Right renal pelvis (tissue), 4 donors: ENCODE results near the gene AKAP13. TPM values are rescaled to one million over a fixed set of nuclear protein-coding genes. Genes with fewer than 3 reads are reported as not detected.
"Not testable (repeated sequence)": the region's sequence is repeated elsewhere in the genome, so short reads cannot be mapped to it uniquely, and the experiment has no call there.

Source experiments
- DNase-seq, 4 donors: peaks; one replicate each; pipeline ENCODE4 v3.0.0-alpha.2; 2013; ENCODE audit warnings: low read depth in 4 of 4, low spot score in 3 of 4, missing footprints in 1 of 4
- polyA plus RNA-seq, 4 donors: library from polyadenylated mRNA; unstranded; fragments of 120-200 nt; gene quantifications; one replicate each; pipeline ENCODE4 v1.2.1, GENCODE V29; 2013; ENCODE audit not compliant: insufficient read length in 4 of 4

The AKAP13 gene
- polyA plus RNA-seq, 4 donors: 78.8 to 89.4 (median 83.8) TPM

DNA sequence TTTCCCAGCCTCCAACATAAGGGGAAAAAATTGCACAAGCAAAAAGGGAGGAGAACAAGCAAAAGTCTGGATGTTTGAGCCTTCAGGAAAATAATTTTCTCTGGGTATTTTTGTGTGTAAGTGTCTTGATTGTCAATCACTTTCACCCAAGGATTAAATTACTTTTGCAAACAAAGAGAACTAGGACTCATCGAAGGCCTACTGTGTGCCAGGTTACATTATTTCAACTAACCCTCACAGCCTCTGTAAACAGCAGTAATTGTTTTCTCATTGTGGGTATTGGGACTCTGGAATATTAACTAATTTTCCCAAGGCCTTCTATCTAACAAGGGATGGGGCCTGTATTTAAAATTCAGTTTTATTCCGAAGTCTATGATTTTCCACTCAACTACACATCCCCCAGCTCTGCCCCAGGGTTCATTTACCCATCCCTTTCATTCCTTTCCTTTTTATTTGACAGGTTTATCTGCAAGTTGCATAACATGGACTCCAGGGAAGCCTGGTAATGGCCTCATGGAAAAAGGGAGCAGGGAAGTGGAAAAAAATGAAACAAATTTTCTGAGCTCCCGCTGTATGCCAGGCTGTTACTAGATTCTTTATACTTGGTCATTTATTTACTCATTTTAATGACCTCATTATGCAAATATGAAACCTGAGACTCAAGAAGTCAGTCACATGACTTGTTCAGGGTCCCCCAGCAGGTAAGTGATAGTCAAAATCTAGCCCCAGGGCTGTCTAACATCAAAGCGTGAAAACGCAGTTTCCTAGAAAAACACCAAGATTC, 32.9 kb upstream of the AKAP13 start:
- not testable (repeated sequence) for DNase-seq

DNA sequence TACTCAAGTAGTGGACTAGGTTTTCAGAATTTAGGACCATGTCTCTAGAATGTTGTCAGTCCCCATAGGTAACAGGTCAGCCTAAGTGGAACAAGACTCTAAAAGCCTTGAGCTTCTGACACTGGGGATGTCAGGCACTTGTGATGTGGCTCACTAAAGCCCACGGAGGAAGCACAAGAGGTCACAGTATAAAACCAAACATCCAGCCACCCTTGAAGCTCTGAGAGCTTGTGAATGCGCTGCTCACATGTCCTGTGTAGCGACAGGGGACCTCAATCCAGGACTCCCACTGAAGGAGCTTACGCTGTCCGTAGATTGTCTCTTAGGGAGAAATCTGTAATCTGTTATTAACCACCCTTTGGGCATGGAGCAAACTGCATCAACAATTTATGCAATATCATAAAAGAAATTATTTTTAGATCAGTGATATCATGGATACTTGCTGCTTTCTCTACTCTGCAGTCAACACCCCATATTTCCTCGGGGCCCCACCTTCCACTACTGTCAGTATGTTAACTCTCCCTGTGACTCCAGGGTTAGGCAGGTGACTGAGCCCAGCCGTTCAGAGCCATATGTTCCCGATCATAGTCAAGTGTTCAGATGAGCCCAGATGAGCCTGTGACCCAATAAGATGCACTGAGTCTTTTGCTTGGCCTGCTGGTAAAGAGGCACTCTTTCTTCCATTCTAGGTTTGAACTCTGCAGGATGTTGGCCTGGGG, 32.2 kb upstream of the AKAP13 start:
- not testable (repeated sequence) for DNase-seq

DNA sequence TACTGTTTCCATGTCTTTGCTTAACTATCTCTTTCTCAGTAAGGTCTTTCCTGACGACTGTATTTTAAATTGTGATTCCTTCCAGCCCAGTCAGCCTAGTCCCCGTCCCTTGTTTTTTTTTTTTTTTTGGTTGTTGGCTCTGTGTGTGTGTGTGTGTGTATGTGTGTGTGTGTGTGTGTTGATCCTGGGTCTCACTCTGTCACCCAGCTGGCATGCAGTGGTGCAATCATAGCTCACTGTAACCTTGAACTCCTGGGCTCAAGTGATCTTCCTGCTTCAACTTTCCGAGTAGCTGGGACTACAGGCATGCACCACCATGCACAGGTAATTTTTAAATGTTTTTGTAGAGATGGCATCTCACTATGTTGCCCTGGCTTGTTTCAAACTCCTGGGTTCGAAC, 31.3 kb upstream of the AKAP13 start:
- DNase-seq: not testable (repeated sequence)

DNA sequence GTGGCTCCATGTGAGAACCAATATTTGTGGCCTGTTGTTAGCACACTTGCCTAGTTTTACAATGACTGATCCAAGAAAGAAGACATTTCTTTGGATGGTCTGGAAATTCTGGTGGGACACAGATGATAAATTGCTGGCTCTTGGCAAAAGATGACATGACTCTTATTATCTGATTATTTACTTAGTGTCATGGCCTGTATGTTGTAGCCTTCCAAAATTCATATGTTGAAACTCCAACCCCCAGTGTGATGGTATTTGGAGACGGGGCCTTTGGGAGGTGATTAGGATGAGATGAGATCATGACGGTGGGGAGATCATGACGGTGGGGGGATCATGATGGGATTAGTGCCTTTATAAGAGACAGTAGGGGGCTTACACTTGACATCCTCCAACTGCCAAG, 30.0 kb upstream of the AKAP13 start:
- no peak for DNase-seq

DNA sequence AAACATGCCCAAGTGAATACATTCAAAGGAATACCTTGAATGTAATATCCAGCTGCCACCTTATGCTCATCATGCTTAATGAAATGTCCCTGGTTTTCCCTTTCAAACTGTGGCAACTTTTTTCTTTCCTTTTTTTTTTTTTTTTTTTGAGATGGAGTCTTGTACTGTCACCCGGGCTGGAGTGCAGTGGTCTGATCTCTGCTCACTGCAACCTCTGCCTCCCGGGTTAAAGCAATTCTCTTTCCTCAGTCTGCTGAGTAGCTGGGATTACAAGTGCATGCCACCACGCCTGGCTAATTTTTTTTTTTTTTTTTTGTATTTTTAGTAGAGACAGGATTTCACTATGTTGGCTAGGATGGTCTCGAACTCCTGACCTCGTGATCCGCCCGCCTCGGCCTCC, 28.9 kb upstream of the AKAP13 start:
- DNase-seq: not testable (repeated sequence)

DNA sequence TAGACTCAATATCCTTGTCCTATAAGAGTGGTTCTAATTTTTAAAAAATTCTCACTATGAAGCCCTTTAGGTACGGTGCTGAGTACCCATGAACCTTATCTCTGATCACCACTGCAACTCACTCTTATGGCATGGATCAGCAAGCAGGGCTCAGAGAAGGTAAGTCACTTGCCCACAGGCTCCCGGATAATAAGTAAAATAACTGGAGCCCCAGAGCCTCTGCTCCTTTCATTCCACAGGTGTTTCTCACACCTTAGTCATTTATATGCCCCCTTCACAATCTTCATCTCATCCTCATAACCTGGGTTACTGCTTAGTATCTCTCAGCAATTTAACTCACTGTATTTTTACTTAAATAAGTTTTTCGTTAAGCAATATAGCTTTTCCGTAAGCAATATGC, 28.4 kb upstream of the AKAP13 start:
- no peak for DNase-seq

DNA sequence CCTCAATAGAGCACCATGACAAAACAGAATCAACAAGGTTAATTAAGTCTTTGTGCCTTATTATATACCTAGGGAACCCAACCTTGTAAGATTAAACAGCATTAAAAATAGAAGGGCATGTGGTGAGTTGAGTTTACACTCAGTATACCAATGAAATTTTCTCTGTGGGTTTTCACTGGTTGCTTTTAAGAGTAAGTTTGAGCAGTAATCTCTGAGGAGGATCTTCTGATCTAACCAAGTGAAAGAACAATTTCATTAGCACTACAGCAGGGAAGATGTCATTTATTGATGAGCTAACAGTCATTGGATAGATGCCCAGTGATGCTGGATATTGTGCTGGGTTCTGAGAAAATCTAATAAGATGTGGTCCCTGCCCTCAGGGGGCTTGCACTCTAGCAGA, 26.9 kb upstream of the AKAP13 start:
- no peak for DNase-seq

DNA sequence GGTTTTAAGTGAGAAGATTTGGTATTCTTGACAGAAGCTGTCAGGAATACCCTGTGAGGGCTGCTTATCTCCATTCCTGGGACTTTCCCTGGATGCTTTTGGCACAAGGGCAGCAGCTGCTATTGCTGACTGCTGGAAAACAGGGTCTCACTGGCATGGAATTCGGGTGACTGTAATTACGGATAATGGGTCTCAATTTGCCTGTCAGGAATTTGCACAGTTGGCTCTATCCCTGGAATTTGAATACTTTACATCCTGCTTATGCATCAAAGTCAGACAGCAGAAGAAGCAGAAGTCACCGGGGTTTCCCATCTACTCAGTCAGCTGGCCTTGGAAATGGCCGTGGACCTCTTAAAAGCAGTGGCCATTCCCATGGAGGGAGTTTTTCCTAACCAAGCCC, 25.9 kb upstream of the AKAP13 start:
- DNase-seq: no peak

DNA sequence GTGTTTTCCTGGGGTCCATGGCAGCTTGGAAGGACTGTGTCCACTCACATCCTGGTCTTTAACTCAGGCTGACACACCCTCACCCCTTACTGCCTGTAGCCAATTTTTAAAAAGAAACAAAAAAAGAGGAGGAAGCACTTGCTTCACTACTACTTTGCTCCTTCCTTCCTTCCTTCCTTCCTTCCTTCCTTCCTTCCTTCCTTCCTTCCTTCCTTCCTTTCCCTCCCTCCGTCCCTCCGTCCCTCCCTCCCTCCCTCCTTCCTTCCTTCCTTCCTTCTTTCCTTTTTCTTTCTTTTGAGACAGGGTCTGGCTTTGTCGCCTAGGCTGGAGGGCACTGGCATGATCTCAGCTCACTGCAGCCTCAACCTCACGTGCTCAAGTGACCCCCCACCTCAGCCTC, 25.5 kb upstream of the AKAP13 start:
- no peak for DNase-seq

DNA sequence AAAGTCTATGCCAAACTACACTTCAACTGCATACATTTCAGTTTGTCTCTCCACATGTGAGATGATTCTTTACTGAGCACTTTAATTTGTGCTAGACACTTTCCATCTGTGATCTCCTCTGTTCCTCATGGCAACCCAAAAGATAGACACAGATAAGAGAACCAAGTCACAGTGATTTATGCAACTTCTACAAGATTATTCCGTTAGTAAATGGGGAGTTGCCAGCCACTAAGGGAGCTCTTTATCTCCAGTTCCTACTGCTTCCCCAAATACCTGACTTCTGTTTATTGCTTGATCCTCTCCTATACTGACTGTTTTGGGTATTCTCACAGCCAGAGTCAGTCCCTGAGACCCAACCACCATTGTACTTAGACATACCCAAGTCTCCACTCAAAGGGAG, 24.1 kb upstream of the AKAP13 start:
- DNase-seq: no peak

DNA sequence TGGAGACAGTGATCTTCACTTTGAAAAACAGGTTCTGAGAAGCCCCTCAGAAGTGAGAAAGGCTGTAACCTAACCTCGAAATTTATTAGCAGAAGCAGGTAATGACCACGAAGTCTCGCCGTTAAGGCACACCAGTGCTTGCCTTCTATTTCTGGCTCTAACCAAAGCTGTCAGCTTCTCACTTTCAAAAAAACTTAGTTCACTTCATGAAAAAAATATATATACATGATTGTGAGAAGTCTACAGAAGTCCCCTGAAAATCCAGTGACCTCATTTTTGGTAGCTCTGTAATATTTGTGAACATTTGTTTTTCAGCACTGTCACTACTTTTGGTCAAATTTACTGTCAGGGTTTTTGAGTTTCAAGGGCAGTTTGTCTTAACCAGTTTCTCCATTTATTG, 19.1 kb upstream of the AKAP13 start:
- no peak for DNase-seq

DNA sequence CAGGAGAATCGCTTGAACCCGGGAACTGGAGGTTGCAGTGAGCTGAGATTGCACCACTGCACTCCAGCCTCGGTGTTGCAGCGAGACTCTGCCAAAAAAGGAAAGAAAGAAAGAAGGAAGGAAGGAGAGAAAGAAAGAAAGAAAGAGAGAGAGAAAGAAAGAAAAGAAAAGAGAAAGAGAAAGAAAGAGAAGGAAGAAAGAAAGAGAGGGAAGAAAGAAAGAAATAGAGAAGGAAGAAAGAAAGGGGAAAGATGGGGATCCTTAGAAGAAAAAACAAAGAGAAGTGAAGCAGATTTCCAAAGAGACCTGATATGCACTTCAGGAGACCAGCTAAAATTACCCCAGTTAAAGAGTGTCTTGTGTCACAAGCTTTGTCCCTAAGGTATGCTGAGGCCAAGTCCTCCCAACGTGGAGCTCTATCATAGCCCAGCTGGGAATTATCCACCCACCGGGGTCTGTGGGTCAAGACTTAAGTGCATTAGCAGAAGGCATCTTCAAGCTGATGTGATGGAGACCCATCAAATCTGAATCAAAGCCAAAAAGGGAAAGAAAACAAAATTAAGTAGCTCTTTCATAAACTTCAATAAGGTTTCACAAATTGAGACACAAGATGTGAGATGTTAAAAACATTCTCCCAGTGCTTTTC, 17.8 kb upstream of the AKAP13 start:
- no peak for DNase-seq

DNA sequence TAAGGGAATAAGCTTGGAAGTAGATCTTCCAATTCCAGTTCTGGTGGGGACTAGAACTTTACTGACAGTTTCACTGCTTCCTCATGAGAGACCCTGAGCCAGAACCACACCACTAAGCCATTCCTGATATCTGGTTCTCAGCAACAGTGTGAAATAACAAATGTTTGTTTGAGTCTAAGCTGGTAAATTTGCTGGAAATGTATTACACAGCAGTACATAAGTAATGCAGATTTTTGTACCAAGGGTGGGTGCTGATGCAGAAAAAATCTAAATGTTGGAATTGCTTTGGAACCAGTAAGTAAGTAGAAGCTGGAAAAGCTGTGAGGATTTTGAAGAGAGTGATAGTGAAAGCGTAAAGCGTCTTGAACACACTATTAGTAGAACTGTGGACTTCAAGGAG, 14.4 kb upstream of the AKAP13 start:
- no peak for DNase-seq

DNA sequence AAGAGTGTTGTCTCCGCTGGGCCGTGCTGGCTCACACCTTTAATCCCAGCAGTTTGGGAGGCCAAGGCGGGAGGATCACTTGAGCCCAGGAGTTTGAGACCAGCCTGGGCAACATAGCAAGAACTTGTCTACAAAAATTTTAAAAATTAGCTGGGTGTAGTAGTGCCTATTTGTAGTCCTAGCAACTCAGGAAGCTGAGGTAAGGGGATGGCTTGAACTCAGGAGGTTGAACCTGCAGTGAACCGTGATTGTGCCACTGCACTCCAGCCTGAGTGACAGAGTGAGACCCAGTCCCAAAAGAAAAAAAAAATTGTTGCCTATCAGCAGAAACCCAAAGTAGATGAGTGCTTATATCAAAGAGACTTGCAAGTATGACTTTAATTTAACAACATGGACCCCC, 12.7 kb upstream of the AKAP13 start:
- no peak for DNase-seq

DNA sequence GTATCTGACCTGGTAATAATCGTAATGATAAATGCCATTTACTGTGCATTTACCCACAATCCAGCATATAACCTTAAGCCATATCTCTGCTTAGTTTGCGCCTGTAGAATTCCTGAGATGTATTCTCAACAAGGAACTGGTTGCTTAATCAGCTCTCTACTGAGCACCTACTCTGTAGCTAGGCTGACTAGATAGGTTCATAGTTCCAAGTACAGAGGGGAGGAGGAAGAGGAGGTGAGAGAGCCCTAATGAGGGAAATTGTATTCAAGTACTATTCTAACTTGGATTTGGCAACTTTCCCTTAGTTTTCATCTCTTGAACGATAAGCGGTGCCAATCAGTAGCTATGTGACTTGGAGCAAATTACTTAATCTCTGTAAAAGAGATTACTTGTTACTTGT, 5.6 kb upstream of the AKAP13 start:
- DNase-seq: no peak

DNA sequence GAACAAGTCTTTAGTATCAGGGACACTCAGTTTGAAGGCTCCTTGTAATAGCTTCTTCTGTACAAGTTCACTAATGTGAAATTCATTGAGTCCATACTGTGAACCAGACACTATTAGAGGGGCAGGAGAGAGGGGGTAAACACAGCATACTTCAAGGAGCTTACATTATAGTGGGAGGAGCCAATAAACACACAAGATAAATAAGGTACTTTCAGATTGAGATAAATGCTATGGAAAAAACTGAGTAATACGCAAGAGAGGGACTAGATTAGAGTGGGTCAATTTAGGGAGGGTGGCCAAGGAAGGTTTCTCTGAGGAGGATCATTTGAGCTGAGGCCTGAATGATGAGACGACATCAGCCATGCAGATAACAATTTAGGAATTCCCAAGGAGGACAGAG, 3.1 kb upstream of the AKAP13 start:
- DNase-seq: no peak

DNA sequence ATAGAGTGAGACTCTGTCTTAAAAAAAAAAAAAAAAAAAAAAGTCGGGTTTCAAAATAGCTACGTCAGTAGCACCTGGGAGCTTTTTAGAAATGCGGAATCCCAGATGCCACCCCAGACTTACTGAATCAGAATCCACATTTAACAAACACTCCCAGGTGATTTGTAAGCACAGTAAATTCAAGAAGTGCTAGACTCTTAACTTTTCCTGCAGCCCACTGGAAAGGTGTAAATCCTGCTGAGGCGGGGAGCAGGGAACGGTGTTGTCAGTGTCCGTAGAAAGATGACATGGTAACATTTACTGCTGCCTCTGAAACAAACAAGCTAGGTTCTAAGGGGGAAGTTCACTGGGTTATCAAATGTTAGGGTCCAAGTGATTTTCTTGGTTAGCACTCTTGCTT, 2.4 kb upstream of the AKAP13 start:
- DNase-seq: no peak

DNA sequence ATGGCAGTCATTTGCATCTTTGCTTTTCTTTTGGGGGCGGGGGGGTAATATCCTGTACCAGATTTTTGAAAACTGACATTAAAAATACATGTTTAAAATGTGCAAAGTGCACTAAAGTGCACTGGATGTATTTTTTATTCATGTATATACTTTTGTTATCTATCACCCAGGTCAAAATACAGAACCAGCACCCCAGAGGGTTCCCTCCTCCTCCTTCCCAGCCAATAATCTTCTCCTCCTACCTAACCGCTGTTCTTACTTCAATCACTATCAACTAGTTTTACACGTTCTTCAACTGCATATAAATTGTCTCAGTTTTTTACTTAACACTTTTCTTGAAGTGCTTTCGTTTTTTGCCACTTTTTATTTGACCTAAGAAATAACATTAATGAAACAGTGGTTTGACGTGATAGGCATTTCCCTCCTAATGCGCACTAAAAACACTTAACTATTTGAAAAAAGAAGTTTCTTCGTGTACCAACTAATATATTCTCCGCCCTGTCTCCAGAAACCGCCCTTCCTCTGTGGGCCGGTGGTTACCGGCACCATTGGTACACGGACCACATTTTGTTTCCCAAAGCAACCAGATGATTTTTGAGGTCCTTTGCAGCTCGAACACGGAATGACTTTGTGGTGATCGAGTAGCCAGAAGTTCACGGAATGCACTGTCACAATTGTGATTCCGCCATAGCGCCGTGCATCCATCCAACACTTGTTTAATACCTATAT, 836 bp upstream of the AKAP13 start:
- no peak for DNase-seq

DNA sequence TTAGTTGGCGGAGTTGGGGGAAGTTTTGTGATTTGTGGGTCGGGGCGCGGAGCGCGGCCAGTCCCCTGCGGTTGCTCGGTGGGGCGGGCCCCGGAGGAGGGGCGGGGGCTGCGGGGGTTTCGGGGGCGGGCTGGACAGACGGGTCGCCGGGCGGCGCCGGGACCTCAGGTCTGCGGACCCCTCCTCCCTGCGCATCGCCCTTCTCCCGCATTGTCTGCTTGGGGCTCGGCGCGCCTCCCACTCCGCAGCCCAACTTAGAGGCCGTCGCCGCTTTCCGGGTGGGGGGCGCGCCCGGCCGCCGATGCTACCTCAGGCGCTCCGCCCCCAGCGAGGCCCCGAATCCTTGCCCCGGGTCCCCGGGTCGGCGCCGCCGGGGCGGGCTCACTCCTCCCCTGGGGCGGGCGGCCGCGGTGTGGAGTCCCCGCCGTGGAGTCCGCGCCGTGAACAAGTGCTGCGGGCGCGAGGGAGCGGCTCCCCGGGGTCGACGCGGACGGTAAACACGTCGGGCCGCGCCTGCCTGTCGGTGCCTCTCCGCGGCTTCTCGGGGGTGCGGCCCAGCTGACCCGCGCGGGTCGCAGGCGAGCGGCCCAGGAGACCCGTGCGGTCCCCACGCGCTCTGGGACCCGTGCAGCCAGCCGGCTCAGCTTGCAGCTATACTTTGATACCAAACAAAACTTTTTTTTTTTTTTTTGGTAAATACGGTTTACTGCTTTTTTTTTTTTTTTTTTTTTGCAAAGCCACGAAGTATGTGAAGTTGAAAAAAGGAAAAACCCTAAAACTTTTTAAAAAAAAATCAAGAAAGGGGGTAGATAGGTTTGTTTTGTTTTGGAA, 624 bp downstream of the AKAP13 start:
- DNase-seq: peak in 1 of 4 donors; percentile 20
